Neutrophil (primary cell): ENCODE data around the gene C20orf144.
"Not testable (repeated sequence)": the region's sequence is repeated elsewhere in the genome, so short reads cannot be mapped to it uniquely, and the experiment has no call there.

Experiments used
- H3K27ac ChIP-seq: fragments of 200-600 bp; sonication (generic); 2 replicates; pipeline ENCODE4 v1.5.1; 2016; ENCODE audit warnings: mild to moderate bottlenecking, moderate library complexity
- H3K27me3 ChIP-seq: fragments of 200-600 bp; sonication (generic); 2 replicates; pipeline ENCODE4 v1.6.0; 2016; ENCODE audit warnings: mild to moderate bottlenecking
- H3K36me3 ChIP-seq: fragments of 200-600 bp; sonication (generic); 2 replicates; pipeline ENCODE4 v1.5.1; 2017
- H3K4me1 ChIP-seq, 2 experiments: fragments of 200-600 bp in 1 of 2; sonication (generic) in 1 of 2; 1 replicate in 1 of 2; 2 replicates in 1 of 2; pipeline versions ENCODE4 v1.5.1 to v1.6.1; 2013 to 2016; ENCODE audit warnings: low read depth in 1 of 2, low read length in 1 of 2, mild to moderate bottlenecking in 1 of 2, moderate library complexity in 1 of 2; ENCODE audit not compliant: control insufficient read depth in 1 of 2, insufficient read depth in 1 of 2
- H3K4me3 ChIP-seq, 2 experiments: fragments of 200-600 bp in 1 of 2; sonication (generic) in 1 of 2; 1 replicate in 1 of 2; 2 replicates in 1 of 2; pipeline ENCODE4 v1.5.1; 2013 to 2016; ENCODE audit warnings: low read depth in 1 of 2, low read length in 1 of 2, mild to moderate bottlenecking in 1 of 2, moderate library complexity in 1 of 2
- H3K9me3 ChIP-seq: fragments of 200-600 bp; sonication (generic); 2 replicates; pipeline ENCODE4 v1.5.1; 2016
- CTCF ChIP-seq: fragments of 200-600 bp; sonication (generic); IDR thresholded peaks from 2 replicates; pipeline ENCODE4 v1.5.1; 2016; ENCODE audit warnings: antibody characterized with exemption

Gene C20orf144

GRCh38 chr20:33696448-33696847, 34.3 kb downstream of the C20orf144 start:
- Histone ChIP-seq H3K4me1 (no peaks in the 10 kb centered on the region), H3K4me3 (no peak overlapping the region), H3K36me3 (no peaks in the 10 kb centered on the region), H3K27ac (no peak overlapping the region), H3K9me3 (no peaks in the 10 kb centered on the region), H3K27me3 (no peaks in the 10 kb centered on the region)
- TF ChIP-seq CTCF = no peak

GRCh38 chr20:33697129-33697528, 35.0 kb downstream of the C20orf144 start:
- H3K4me3 ChIP-seq = no peak overlapping the region
- H3K36me3 ChIP-seq = no peaks in the 10 kb centered on the region
- no peaks in the 10 kb centered on the region for H3K9me3 ChIP-seq
- no peaks in the 10 kb centered on the region for H3K27me3 ChIP-seq
- no peak overlapping the region for H3K27ac ChIP-seq
- no peak for TF ChIP-seq CTCF
- H3K4me1 ChIP-seq = no peaks in the 10 kb centered on the region

- not testable (repeated sequence) for H3K36me3 ChIP-seq
These were observed 36.8 kb downstream of the C20orf144 start for GRCh38 chr20:33698966-33699365.

GRCh38 chr20:33700696-33701441, 38.7 kb downstream of the C20orf144 start:
- peaks cover 11% of the 10 kb centered on the region for H3K36me3 ChIP-seq
- not testable (repeated sequence) for H3K27me3 ChIP-seq, H3K4me1 ChIP-seq, H3K4me3 ChIP-seq, H3K27ac ChIP-seq, H3K9me3 ChIP-seq

More at GRCh38 chr20:33698966-33699365, 36.8 kb downstream of the C20orf144 start:
- not testable (repeated sequence) for H3K9me3 ChIP-seq, H3K27ac ChIP-seq, H3K4me3 ChIP-seq, H3K27me3 ChIP-seq, H3K4me1 ChIP-seq

GRCh38 chr20:33701629-33702450, 39.7 kb downstream of the C20orf144 start:
- no peak overlapping the region for H3K4me3 ChIP-seq
- H3K27me3 ChIP-seq = no peaks in the 10 kb centered on the region
- peaks cover 20% of the 10 kb centered on the region for H3K36me3 ChIP-seq
- no peaks in the 10 kb centered on the region for H3K9me3 ChIP-seq
- no peak for TF ChIP-seq CTCF
- H3K4me1 ChIP-seq = no peaks in the 10 kb centered on the region
- H3K27ac ChIP-seq = no peak overlapping the region

- no peaks in the 10 kb centered on the region for H3K4me1 ChIP-seq
- no peak overlapping the region for H3K27ac ChIP-seq
- no peak for TF ChIP-seq CTCF
- H3K27me3 ChIP-seq = no peaks in the 10 kb centered on the region
- H3K9me3 ChIP-seq = no peaks in the 10 kb centered on the region
- no peak overlapping the region for H3K4me3 ChIP-seq
- peaks cover 30% of the 10 kb centered on the region for H3K36me3 ChIP-seq
These were observed 40.7 kb downstream of the C20orf144 start for GRCh38 chr20:33702861-33703260.
